Kidney (tissue), 14 donors: ENCODE data around the gene IL1F10. TPM values are rescaled to one million over a fixed set of nuclear protein-coding genes. Genes with fewer than 3 reads are reported as not detected.

Experiments used
- DNase-seq, 5 donors: peaks; one replicate each; pipeline ENCODE4 v3.0.0-alpha.2; 2013 to 2020
- FAIRE-seq: peaks from 2 replicates; lab custom pipeline; 2012; peaks lifted over from hg19 to GRCh38; lab: Jason Lieb, UNC
- H3K27ac ChIP-seq, 2 donors: one replicate each; pipeline ENCODE4 v1.7.0; 2013; ENCODE audit warnings: low read depth in 2 of 2, low read length in 2 of 2, inconsistent platforms in 1 of 2
- H3K27me3 ChIP-seq: one replicate; pipeline ENCODE4 v1.7.1; 2013; ENCODE audit warnings: low read length, inconsistent platforms; ENCODE audit not compliant: control insufficient read depth, insufficient read depth
- H3K36me3 ChIP-seq, 3 donors: one replicate each; pipeline versions ENCODE4 v1.7.0 to v1.7.1; 2013; ENCODE audit warnings: low read length in 3 of 3, control low read depth in 1 of 3, inconsistent platforms in 1 of 3; ENCODE audit not compliant: insufficient read depth in 3 of 3, control insufficient read depth in 2 of 3
- H3K4me1 ChIP-seq, 3 donors: one replicate each; pipeline versions ENCODE4 v1.7.0 to v1.7.1; 2013; ENCODE audit warnings: low read length in 3 of 3, inconsistent platforms in 1 of 3, low read depth in 1 of 3; ENCODE audit not compliant: control insufficient read depth in 2 of 3, insufficient read depth in 2 of 3
- H3K4me3 ChIP-seq, 3 donors: one replicate each; pipeline versions ENCODE4 v1.7.0 to v1.8.1; 2013; ENCODE audit warnings: low read length in 3 of 3, control low read depth in 1 of 3, inconsistent platforms in 1 of 3
- H3K9ac ChIP-seq, 3 donors: one replicate each; pipeline versions ENCODE4 v1.7.0 to v1.7.1; 2013; ENCODE audit warnings: low read length in 3 of 3, control low read depth in 1 of 3, inconsistent platforms in 1 of 3
- H3K9me3 ChIP-seq, 3 donors: one replicate each; pipeline versions ENCODE4 v1.7.0 to v1.7.1; 2013; ENCODE audit warnings: low read length in 3 of 3, control low read depth in 1 of 3, inconsistent platforms in 1 of 3; ENCODE audit not compliant: control insufficient read depth in 2 of 3, insufficient read depth in 1 of 3
- intact Hi-C: fragments of 100-400 bp; cut with DNase I; formaldehyde crosslinking; loops from one replicate; pipeline ENCODE4 v1.11.1; 2022
- polyA plus RNA-seq: library from polyadenylated mRNA; stranded (reverse); fragments of 350-450 nt; fragmentation: Illumina TruSeq; extraction: RNeasy Lipid Tissue Mini Kit (QIAGEN cat#74804); gene quantifications from one replicate; pipeline ENCODE4 v1.2.3, GENCODE V29; 2014; ENCODE audit warnings: low read depth, low replicate concordance; ENCODE audit not compliant: insufficient read depth
- total RNA-seq: library from RNA; stranded (reverse); fragmentation: NEBNext Ultra II Directional; extraction: Animal tissue kit (Norgen Biotek cat#: 25700); gene quantifications from one replicate; pipeline ENCODE4 v1.2.1, GENCODE V29; 2021
- TF ChIP-seq, protein P1 (sequence below): IDR thresholded peaks from 3 replicates; pipeline ENCODE4 v1.5.1; 2012; ENCODE audit warnings: mild to moderate bottlenecking, moderate library complexity, borderline replicate concordance; ENCODE audit not compliant: insufficient read depth; ENCODE audit errors: extremely low read depth
- donor health status: control.
- donor health status: control.
- donor health status: control.
- donor health status: control.
- donor health status: control.
- donor health status: DM: yes; HTN: yes; CAD: no.
- donor health status: Normal renal cell carcinoma (clear cell type).

Gene IL1F10
- total and polyA plus RNA-seq, 2 donors from 2014 or later = not detected

DNA sequence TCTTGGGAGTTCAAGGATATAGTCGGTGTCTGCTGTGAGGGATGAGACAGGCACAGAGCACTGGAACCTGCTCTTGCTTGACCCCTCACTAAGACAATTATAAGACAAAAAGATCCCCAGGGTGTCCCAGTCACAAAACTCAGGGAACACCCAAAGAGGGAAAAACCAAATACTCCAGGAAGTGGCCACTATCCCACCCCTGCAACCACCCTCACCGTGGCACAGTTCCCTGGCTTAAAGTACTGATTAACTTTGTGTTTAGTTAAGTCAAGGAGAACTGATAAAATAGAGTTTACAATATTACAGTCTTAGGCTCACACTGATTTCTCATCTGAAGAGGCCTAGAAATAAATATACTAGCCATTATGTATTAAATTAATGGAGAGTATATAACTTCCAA, 28.6 kb upstream of the IL1F10 start:
- Histone ChIP-seq H3K27me3 (no peaks in the 10 kb centered on the region), H3K9ac (no peak overlapping the region), H3K27ac (no peak overlapping the region), H3K4me3 (no peak overlapping the region), H3K4me1 (no peaks in the 10 kb centered on the region), H3K36me3 (no peaks in the 10 kb centered on the region), H3K9me3 (no peaks in the 10 kb centered on the region)
- FAIRE-seq (no peak), DNase-seq (no peak)
- TF ChIP-seq, protein P1, sequence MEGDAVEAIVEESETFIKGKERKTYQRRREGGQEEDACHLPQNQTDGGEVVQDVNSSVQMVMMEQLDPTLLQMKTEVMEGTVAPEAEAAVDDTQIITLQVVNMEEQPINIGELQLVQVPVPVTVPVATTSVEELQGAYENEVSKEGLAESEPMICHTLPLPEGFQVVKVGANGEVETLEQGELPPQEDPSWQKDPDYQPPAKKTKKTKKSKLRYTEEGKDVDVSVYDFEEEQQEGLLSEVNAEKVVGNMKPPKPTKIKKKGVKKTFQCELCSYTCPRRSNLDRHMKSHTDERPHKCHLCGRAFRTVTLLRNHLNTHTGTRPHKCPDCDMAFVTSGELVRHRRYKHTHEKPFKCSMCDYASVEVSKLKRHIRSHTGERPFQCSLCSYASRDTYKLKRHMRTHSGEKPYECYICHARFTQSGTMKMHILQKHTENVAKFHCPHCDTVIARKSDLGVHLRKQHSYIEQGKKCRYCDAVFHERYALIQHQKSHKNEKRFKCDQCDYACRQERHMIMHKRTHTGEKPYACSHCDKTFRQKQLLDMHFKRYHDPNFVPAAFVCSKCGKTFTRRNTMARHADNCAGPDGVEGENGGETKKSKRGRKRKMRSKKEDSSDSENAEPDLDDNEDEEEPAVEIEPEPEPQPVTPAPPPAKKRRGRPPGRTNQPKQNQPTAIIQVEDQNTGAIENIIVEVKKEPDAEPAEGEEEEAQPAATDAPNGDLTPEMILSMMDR = no peak
- intact Hi-C loops = no loop called here

DNA sequence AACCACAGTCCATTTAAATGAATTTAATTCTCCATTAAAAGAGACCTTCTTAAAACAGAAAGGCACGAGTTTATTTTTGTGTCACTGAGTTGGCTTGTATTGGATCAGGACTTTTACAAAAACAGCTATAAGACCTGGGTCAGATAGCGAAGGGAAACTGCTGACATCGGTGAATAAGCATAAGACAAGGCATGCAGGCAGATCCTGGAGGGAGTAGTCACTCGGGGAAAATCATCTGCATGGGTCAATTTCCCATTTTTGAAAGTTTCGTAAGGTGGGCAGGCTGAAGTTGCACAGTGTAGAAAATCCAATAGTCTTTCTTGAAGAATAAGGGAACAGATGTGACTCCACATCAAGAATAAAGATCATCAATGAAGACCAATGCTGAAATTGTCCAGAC, 28.1 kb upstream of the IL1F10 start:
- DNase-seq (no peak), FAIRE-seq (no peak)
- Histone ChIP-seq H3K9ac (no peak overlapping the region), H3K4me3 (no peak overlapping the region), H3K36me3 (no peaks in the 10 kb centered on the region), H3K9me3 (no peaks in the 10 kb centered on the region), H3K27ac (no peak overlapping the region), H3K27me3 (no peaks in the 10 kb centered on the region), H3K4me1 (no peaks in the 10 kb centered on the region)
- TF ChIP-seq, protein P1 = no peak
- intact Hi-C loops = no loop called here

DNA sequence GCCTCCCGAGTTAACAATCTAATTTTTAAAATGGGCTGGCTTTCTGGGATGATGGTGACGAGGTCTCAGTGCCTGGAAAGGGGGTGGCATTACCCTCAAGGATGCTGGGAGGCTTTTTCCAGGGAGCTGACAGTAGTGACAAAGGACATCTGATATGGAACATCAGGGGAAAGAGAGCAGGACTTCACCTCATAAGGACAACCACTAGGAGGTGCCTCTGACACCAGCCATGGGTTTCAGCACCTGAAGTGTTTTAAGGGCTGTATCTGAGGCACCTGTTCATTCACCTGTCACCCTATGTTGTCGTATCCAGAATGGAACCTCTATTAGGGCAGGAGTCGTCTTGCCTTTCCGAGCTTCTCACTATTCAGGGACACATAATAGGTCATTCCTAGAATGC, 25.9 kb upstream of the IL1F10 start:
- TF ChIP-seq, protein P1 = no peak
- Histone ChIP-seq H3K4me3 (no peak overlapping the region), H3K9ac (no peak overlapping the region), H3K27ac (no peak overlapping the region), H3K4me1 (no peaks in the 10 kb centered on the region), H3K36me3 (no peaks in the 10 kb centered on the region), H3K27me3 (no peaks in the 10 kb centered on the region), H3K9me3 (no peaks in the 10 kb centered on the region)
- FAIRE-seq = no peak
- no peak for DNase-seq
- intact Hi-C loops = no loop called here

DNA sequence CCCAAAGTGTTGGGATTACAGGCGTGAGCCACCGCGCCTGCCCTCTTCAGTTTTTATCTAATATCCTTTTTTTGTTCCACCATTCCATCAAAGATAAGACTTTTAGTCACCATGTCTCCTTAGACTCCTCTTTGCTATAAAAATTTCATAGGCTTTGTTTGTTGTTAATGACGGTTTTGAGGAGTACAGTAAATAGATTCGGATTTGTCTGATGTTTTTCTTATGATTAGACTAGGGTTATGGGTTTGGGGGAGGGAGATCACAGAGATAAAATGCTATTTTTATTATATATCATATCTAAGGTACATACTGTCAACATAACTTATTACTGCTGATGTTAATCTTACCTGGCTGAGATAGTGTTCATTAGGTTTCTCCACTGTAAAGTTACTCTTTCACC, 21.3 kb upstream of the IL1F10 start:
- no peak for DNase-seq
- no peak for FAIRE-seq
- Histone ChIP-seq H3K27ac (no peak overlapping the region), H3K27me3 (no peaks in the 10 kb centered on the region), H3K9ac (no peak overlapping the region), H3K36me3 (no peaks in the 10 kb centered on the region), H3K4me1 (no peaks in the 10 kb centered on the region), H3K9me3 (no peaks in the 10 kb centered on the region), H3K4me3 (no peak overlapping the region)
- TF ChIP-seq, protein P1 = no peak
- intact Hi-C loops = no loop called here
